Spleen (tissue), 11 donors: ENCODE measurements around the gene CLINT1. TPM values are rescaled to one million over a fixed set of nuclear protein-coding genes. Genes with fewer than 3 reads are reported as not detected.

ENCODE experiments used
- DNase-seq: peaks from one replicate; pipeline ENCODE4 v3.0.0-alpha.2; 2020
- H3K27ac ChIP-seq, 8 donors: fragments of 200-600 bp; sonication (generic) in 7 of 8; 1 replicate in 4 of 8; 2 replicates in 4 of 8; pipeline versions ENCODE4 v1.5.0 to v1.8.0; 2016 to 2021; ENCODE audit warnings: inconsistent platforms in 4 of 8, mild to moderate bottlenecking in 4 of 8, moderate library complexity in 1 of 8
- H3K27me3 ChIP-seq, 7 donors: fragments of 200-600 bp; sonication (generic) in 6 of 7; replicated peaks in 1 of 7; 1 replicate in 4 of 7; 2 replicates in 3 of 7; pipeline versions ENCODE4 v1.5.0 to v1.8.0; 2016 to 2021; ENCODE audit warnings: inconsistent platforms in 3 of 7, mild to moderate bottlenecking in 1 of 7
- H3K36me3 ChIP-seq, 6 donors: fragments of 200-600 bp; sonication (generic) in 5 of 6; 1 replicate in 4 of 6; 2 replicates in 2 of 6; pipeline versions ENCODE4 v1.5.0 to v1.8.0; 2016 to 2021; ENCODE audit warnings: inconsistent platforms in 2 of 6
- H3K4me1 ChIP-seq, 6 donors: fragments of 200-600 bp; sonication (generic) in 5 of 6; 1 replicate in 3 of 6; 2 replicates in 3 of 6; pipeline versions ENCODE4 v1.5.0 to v1.8.0; 2016 to 2021; ENCODE audit warnings: inconsistent platforms in 3 of 6
- H3K4me3 ChIP-seq, 8 donors: fragments of 200-600 bp; sonication (generic) in 7 of 8; 1 replicate in 4 of 8; 2 replicates in 4 of 8; pipeline versions ENCODE4 v1.5.0 to v1.8.0; 2016 to 2021; ENCODE audit warnings: inconsistent platforms in 4 of 8, mild to moderate bottlenecking in 4 of 8, moderate library complexity in 2 of 8
- H3K9me3 ChIP-seq, 8 donors: fragments of 200-600 bp; sonication (generic) in 7 of 8; 1 replicate in 4 of 8; 2 replicates in 4 of 8; pipeline versions ENCODE4 v1.5.0 to v1.8.0; 2016 to 2021; ENCODE audit warnings: inconsistent platforms in 4 of 8
- CTCF ChIP-seq, 11 experiments: fragments of 200-600 bp in 7 of 11; fragments of 450-650 bp in 4 of 11; sonication (generic) in 4 of 11; IDR thresholded peaks in 8 of 11; conservative IDR thresholded peaks in 3 of 11; 1 replicate in 7 of 11; 2 replicates in 4 of 11; pipeline versions ENCODE4 v1.4.0 to v1.8.0; 2016 to 2021; ENCODE audit warnings: antibody characterized with exemption in 11 of 11, inconsistent platforms in 4 of 11, mild to moderate bottlenecking in 1 of 11
- POLR2A ChIP-seq, 3 donors: fragments of 450-650 bp; IDR thresholded peaks; one replicate each; pipeline ENCODE4 v1.5.1; 2017; ENCODE audit warnings: antibody characterized with exemption in 3 of 3, mild to moderate bottlenecking in 1 of 3
- POLR2AphosphoS5 ChIP-seq, 3 donors: sonication (generic); formaldehyde crosslinking; IDR thresholded peaks; one replicate each; pipeline ENCODE4 v1.5.1; 2017; ENCODE audit warnings: antibody characterized with exemption in 3 of 3
- WGBS, 5 donors: extraction: QIAGEN DNeasy Blood & Tissue Kit in 3 of 5; methylation state at CpG; one replicate each; pipeline versions ENCODE4 v1.1.5 to v1.1.7; 2013 to 2018; 5-methylcytosine and 5-hydroxymethylcytosine counted together
- intact Hi-C: fragments of 100-400 bp; cut with DNase I; formaldehyde crosslinking; loops from one replicate; pipeline ENCODE4 v1.15.0; 2023; ENCODE audit warnings: low total_unique reads
- polyA plus RNA-seq, 3 donors: library from polyadenylated mRNA; stranded (reverse); fragments of 200-250 nt; gene quantifications; one replicate each; pipeline ENCODE4 v1.2.1, GENCODE V29; 2013
- total RNA-seq, 7 donors: library from RNA; depleted of rRNA in 3 of 7; stranded (reverse); fragments of >200 nt in 3 of 7; fragmentation: NEBNext Ultra II Directional in 4 of 7; extraction: Animal tissue kit (Norgen Biotek cat#: 25700) in 4 of 7; gene quantifications; one replicate each; pipeline versions ENCODE4 v1.1.0 to v1.2.1, GENCODE V29; 2016 to 2021
- donor health status: healthy with polysubstance abuse.
- donor health status: DM: no; HTN: no; CAD: no; lungs with moderate emphysema.
- donor health status: DM: no; HTN: no; CAD: no.
- donor health status: Bipolar disorder and iron deficiency.
- donor health status: healthy.
- donor health status: DM: no; HTN: no; CAD: no.
- donor health status: DM: yes; HTN: yes; CAD: no.

The CLINT1 gene
- total and polyA plus RNA-seq, 10 donors, result 26.7 to 130 (median 62.4) TPM

GRCh38 chr5:157758706-157759105, 100.2 kb downstream of the CLINT1 start:
- Histone ChIP-seq H3K9me3 (no peaks in the 10 kb centered on the region), H3K27ac (no peak overlapping the region), H3K4me3 (no peak overlapping the region), H3K27me3 (no peaks in the 10 kb centered on the region), H3K36me3 (peaks cover 3 to 67% (median 28%) of the 10 kb centered on the region in 6 donors), H3K4me1 (peaks cover 0 to 7% (median 6%) of the 10 kb centered on the region in 6 donors)
- DNase-seq, result no peak
- no peak for TF ChIP-seq POLR2AphosphoS5 (IDR thresholded peaks at IDR 0.05)
- no peak for TF ChIP-seq POLR2A (IDR thresholded peaks at IDR 0.05)
- no peak for TF ChIP-seq CTCF (IDR thresholded peaks at IDR 0.05 in 8 of 11, conservative IDR thresholded peaks at IDR 0.05 in 3 of 11)
- intact Hi-C loops, result no loop called here
- 67 to 88% (median 83%) methylated on average over 1 of the region's 1 CpG for WGBS, 5 donors

- no peak for DNase-seq
- no peaks in the 10 kb centered on the region for H3K4me1 ChIP-seq
- intact Hi-C loops, result no loop called here
- no peak overlapping the region for H3K27ac ChIP-seq
- H3K9me3 ChIP-seq, result no peaks in the 10 kb centered on the region
- no peak overlapping the region for H3K4me3 ChIP-seq
- no peaks in the 10 kb centered on the region for H3K27me3 ChIP-seq
- peaks cover 3 to 93% (median 48%) of the 10 kb centered on the region in 6 donors for H3K36me3 ChIP-seq
- 93 to 100% (median 99%) methylated on average over 3 of the region's 3 CpGs for WGBS, 5 donors
- no peak for TF ChIP-seq POLR2AphosphoS5 (IDR thresholded peaks at IDR 0.05)
Observed at GRCh38 chr5:157756122-157756521, 102.8 kb downstream of the CLINT1 start.

GRCh38 chr5:157750320-157750719, 108.6 kb downstream of the CLINT1 start:
- DNase-seq, result no peak
- TF ChIP-seq POLR2AphosphoS5 (IDR thresholded peaks at IDR 0.05) (no peak), POLR2A (IDR thresholded peaks at IDR 0.05) (no peak), CTCF (IDR thresholded peaks at IDR 0.05 in 8 of 11, conservative IDR thresholded peaks at IDR 0.05 in 3 of 11) (no peak)
- intact Hi-C loops, result no loop called here
- Histone ChIP-seq H3K9me3 (no peaks in the 10 kb centered on the region), H3K4me1 (peaks cover 0 to 5% (median under 1%) of the 10 kb centered on the region in 6 donors), H3K27ac (no peak overlapping the region), H3K27me3 (no peaks in the 10 kb centered on the region), H3K36me3 (peaks cover 0 to 45% (median 32%) of the 10 kb centered on the region in 6 donors), H3K4me3 (no peak overlapping the region)
- 89 to 96% (median 92%) methylated on average over 1 of the region's 1 CpG for WGBS, 5 donors

GRCh38 chr5:157749462-157749799, 109.5 kb downstream of the CLINT1 start:
- Histone ChIP-seq H3K36me3 (peaks cover 0 to 36% (median 24%) of the 10 kb centered on the region in 6 donors), H3K27me3 (no peaks in the 10 kb centered on the region), H3K4me3 (no peak overlapping the region), H3K9me3 (no peaks in the 10 kb centered on the region), H3K27ac (no peak overlapping the region), H3K4me1 (peaks cover 3 to 14% (median 10%) of the 10 kb centered on the region in 6 donors)
- intact Hi-C loops, result no loop called here
- WGBS, 5 donors, result 83 to 89% (median 88%) methylated on average over 11 of the region's 11 CpGs
- no peak for TF ChIP-seq POLR2A (IDR thresholded peaks at IDR 0.05)
- no peak for TF ChIP-seq CTCF (IDR thresholded peaks at IDR 0.05 in 8 of 11, conservative IDR thresholded peaks at IDR 0.05 in 3 of 11)
- no peak for DNase-seq
